H1 (cell line): Measurements from ENCODE around the gene GSTM3.

Experiments used
- BCL11A ChIP-seq, 2 experiments: IDR thresholded peaks; one replicate each; pipeline ENCODE4 v1.6.1; 2011; ENCODE audit warnings: low read depth in 2 of 2, low read length in 2 of 2, mild to moderate bottlenecking in 2 of 2
- CEBPB ChIP-seq: IDR thresholded peaks from 2 replicates; pipeline ENCODE4 v1.6.1; 2012; ENCODE audit warnings: low read depth, low read length
- EZH2 ChIP-seq: fragments of 200-600 bp; sonication (generic); IDR thresholded peaks from 2 replicates; pipeline ENCODE4 v1.7.1; 2012; ENCODE audit warnings: low read depth, mild to moderate bottlenecking, moderate library complexity, low read length, inconsistent platforms; ENCODE audit not compliant: severe bottlenecking
- HDAC2 ChIP-seq, 2 experiments: fragments of 300-600 bp in 1 of 2; sonication (generic) in 1 of 2; IDR thresholded peaks; 2 replicates each; pipeline ENCODE4 v1.6.1; 2011 to 2012; ENCODE audit warnings: low read depth in 2 of 2, low read length in 2 of 2, mild to moderate bottlenecking in 2 of 2, moderate library complexity in 2 of 2, borderline replicate concordance in 1 of 2, inconsistent platforms in 1 of 2
- POLR2AphosphoS5 ChIP-seq: IDR thresholded peaks from 2 replicates; pipeline ENCODE4 v1.6.1; 2011; ENCODE audit warnings: low read depth, low read length
- RBBP5 ChIP-seq: IDR thresholded peaks from 2 replicates; pipeline ENCODE4 v1.7.1; 2012; ENCODE audit warnings: low read depth, mild to moderate bottlenecking, inconsistent platforms, low read length, moderate library complexity, borderline replicate concordance
- RFX5 ChIP-seq: IDR thresholded peaks from 2 replicates; pipeline ENCODE4 v1.6.1; 2011; ENCODE audit warnings: low read depth, low read length, improper control_type of control experiment, borderline replicate concordance
- SIX5 ChIP-seq: IDR thresholded peaks from 2 replicates; pipeline ENCODE4 v1.6.1; 2011; ENCODE audit warnings: mild to moderate bottlenecking, low read depth, low read length
- YY1 ChIP-seq: IDR thresholded peaks from 2 replicates; pipeline ENCODE4 v1.6.1; 2011; ENCODE audit warnings: low read depth, mild to moderate bottlenecking, low read length
- TF ChIP-seq, protein P1 (sequence below), 3 experiments: IDR thresholded peaks; 1 replicate in 2 of 3; 2 replicates in 1 of 3; pipeline versions ENCODE4 v1.5.1 to v1.6.1; 2011; ENCODE audit warnings: low read length in 3 of 3, mild to moderate bottlenecking in 3 of 3, inconsistent platforms in 2 of 3, low read depth in 1 of 3, moderate library complexity in 1 of 3; ENCODE audit not compliant: insufficient read depth in 1 of 3; ENCODE audit errors: control extremely low read depth in 1 of 3
- TF ChIP-seq, protein P2 (sequence below): IDR thresholded peaks from 2 replicates; pipeline ENCODE4 v1.6.1; 2012; ENCODE audit warnings: inconsistent platforms

- TF ChIP-seq YY1 (no peak), CEBPB (no peak), EZH2 (no peak), RBBP5 (no peak), HDAC2 (IDR thresholded peaks at IDR 0.05; ENCODE audit: borderline replicate concordance in 1 of 2, low read depth in 2 of 2, low read length in 2 of 2) (no peak), BCL11A (IDR thresholded peaks at IDR 0.05; ENCODE audit: low read depth in 2 of 2, low read length in 2 of 2) (no peak), RFX5 (no peak), SIX5 (no peak), POLR2AphosphoS5 (no peak)
- TF ChIP-seq, protein P1, sequence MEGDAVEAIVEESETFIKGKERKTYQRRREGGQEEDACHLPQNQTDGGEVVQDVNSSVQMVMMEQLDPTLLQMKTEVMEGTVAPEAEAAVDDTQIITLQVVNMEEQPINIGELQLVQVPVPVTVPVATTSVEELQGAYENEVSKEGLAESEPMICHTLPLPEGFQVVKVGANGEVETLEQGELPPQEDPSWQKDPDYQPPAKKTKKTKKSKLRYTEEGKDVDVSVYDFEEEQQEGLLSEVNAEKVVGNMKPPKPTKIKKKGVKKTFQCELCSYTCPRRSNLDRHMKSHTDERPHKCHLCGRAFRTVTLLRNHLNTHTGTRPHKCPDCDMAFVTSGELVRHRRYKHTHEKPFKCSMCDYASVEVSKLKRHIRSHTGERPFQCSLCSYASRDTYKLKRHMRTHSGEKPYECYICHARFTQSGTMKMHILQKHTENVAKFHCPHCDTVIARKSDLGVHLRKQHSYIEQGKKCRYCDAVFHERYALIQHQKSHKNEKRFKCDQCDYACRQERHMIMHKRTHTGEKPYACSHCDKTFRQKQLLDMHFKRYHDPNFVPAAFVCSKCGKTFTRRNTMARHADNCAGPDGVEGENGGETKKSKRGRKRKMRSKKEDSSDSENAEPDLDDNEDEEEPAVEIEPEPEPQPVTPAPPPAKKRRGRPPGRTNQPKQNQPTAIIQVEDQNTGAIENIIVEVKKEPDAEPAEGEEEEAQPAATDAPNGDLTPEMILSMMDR (IDR thresholded peaks at IDR 0.05; ENCODE audit: control extremely low read depth in 1 of 3, insufficient read depth in 1 of 3, low read depth in 1 of 3, low read length in 3 of 3) = no peak
- TF ChIP-seq, protein P2, sequence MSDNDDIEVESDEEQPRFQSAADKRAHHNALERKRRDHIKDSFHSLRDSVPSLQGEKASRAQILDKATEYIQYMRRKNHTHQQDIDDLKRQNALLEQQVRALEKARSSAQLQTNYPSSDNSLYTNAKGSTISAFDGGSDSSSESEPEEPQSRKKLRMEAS = no peak
These were observed 17.3 kb upstream of the GSTM3 start for GRCh38 chr1:109757936-109758786.
